Ishikawa (cell line): ENCODE measurements around the gene RTN4IP1.

Source experiments
- CEBPB ChIP-seq: IDR thresholded peaks from 2 replicates; pipeline ENCODE4 v1.6.1; 2012
- CREB1 ChIP-seq: IDR thresholded peaks from 2 replicates; pipeline ENCODE4 v1.6.1; 2012; ENCODE audit warnings: low read depth
- EGR1 ChIP-seq: IDR thresholded peaks from 2 replicates; pipeline ENCODE4 v1.6.1; 2012
- EP300 ChIP-seq: IDR thresholded peaks from 2 replicates; pipeline ENCODE4 v1.6.1; 2012; ENCODE audit warnings: borderline replicate concordance
- FOXM1 ChIP-seq: IDR thresholded peaks from 2 replicates; pipeline ENCODE4 v1.6.1; 2012; ENCODE audit warnings: low read depth, borderline replicate concordance
- MAX ChIP-seq: IDR thresholded peaks from 2 replicates; pipeline ENCODE4 v1.6.1; 2012
- NFIC ChIP-seq: IDR thresholded peaks from 2 replicates; pipeline ENCODE4 v1.6.1; 2012
- RAD21 ChIP-seq: IDR thresholded peaks from 2 replicates; pipeline ENCODE4 v1.6.1; 2012; ENCODE audit warnings: low read depth
- REST ChIP-seq: IDR thresholded peaks from 2 replicates; pipeline ENCODE4 v1.6.1; 2012; ENCODE audit warnings: low read depth, mild to moderate bottlenecking
- TAF1 ChIP-seq: IDR thresholded peaks from 2 replicates; pipeline ENCODE4 v1.6.1; 2012; ENCODE audit warnings: low read depth, mild to moderate bottlenecking
- TCF12 ChIP-seq: IDR thresholded peaks from 2 replicates; pipeline ENCODE4 v1.6.1; 2012; ENCODE audit warnings: low read depth
- TEAD4 ChIP-seq: IDR thresholded peaks from 2 replicates; pipeline ENCODE4 v1.6.1; 2012
- USF1 ChIP-seq: IDR thresholded peaks from 2 replicates; pipeline ENCODE4 v1.6.1; 2012
- YY1 ChIP-seq: IDR thresholded peaks from 2 replicates; pipeline ENCODE4 v1.6.1; 2012; ENCODE audit warnings: low read depth
- ZBTB7A ChIP-seq: IDR thresholded peaks from 2 replicates; pipeline ENCODE4 v1.6.1; 2012; ENCODE audit warnings: low read depth

The RTN4IP1 gene

GRCh38 chr6:106527979-106528378, 101.3 kb downstream of the RTN4IP1 start:
- TF ChIP-seq YY1 = no peak
- TF ChIP-seq TCF12 = no peak
- TF ChIP-seq EGR1 = no peak
- TF ChIP-seq USF1 = no peak
- no peak for TF ChIP-seq TAF1
- no peak for TF ChIP-seq TEAD4
- TF ChIP-seq ZBTB7A = no peak
- TF ChIP-seq CEBPB = no peak
- TF ChIP-seq REST = no peak
- TF ChIP-seq FOXM1 = no peak
- TF ChIP-seq MAX = no peak
- TF ChIP-seq EP300 = no peak
- TF ChIP-seq NFIC = no peak
- TF ChIP-seq RAD21 = no peak
- TF ChIP-seq CREB1 = no peak

- TF ChIP-seq FOXM1 (no peak), MAX (no peak), REST (no peak), CEBPB (no peak), EGR1 (no peak), EP300 (no peak), TAF1 (no peak), TEAD4 (no peak), TCF12 (no peak), RAD21 (no peak), YY1 (no peak), CREB1 (no peak), USF1 (no peak)
These were observed 102.2 kb downstream of the RTN4IP1 start for GRCh38 chr6:106527117-106527516.

GRCh38 chr6:106525882-106526275, 103.4 kb downstream of the RTN4IP1 start:
- no peak for TF ChIP-seq EGR1
- TF ChIP-seq CEBPB = no peak
- TF ChIP-seq REST = no peak
- TF ChIP-seq USF1 = no peak

GRCh38 chr6:106525107-106525881, 104.0 kb downstream of the RTN4IP1 start:
- no peak for TF ChIP-seq REST
- TF ChIP-seq MAX = no peak
- no peak for TF ChIP-seq EP300
- TF ChIP-seq EGR1 = no peak
- no peak for TF ChIP-seq NFIC
- TF ChIP-seq USF1 = no peak
